IPS-20b (cell line): ENCODE measurements around the gene CFAP46.

Experiments used
- H3K27ac ChIP-seq: one replicate; pipeline ENCODE4 v1.5.1; 2013; ENCODE audit warnings: low read length
- H3K27me3 ChIP-seq: 2 replicates; pipeline ENCODE4 v1.6.1; 2013; ENCODE audit warnings: mild to moderate bottlenecking, low read length, inconsistent platforms; ENCODE audit not compliant: insufficient read depth
- H3K36me3 ChIP-seq: 2 replicates; pipeline ENCODE4 v1.6.1; 2013; ENCODE audit warnings: low read depth, mild to moderate bottlenecking, inconsistent platforms, low read length, moderate library complexity; ENCODE audit not compliant: insufficient read depth
- H3K4me1 ChIP-seq: 2 replicates; pipeline ENCODE4 v1.6.1; 2013; ENCODE audit warnings: mild to moderate bottlenecking, control low read depth, inconsistent platforms, low read length, moderate library complexity; ENCODE audit not compliant: insufficient read depth
- H3K4me3 ChIP-seq: 2 replicates; pipeline ENCODE4 v1.5.1; 2013; ENCODE audit warnings: mild to moderate bottlenecking, low read length, inconsistent platforms
- H3K9ac ChIP-seq: 2 replicates; pipeline ENCODE4 v1.6.1; 2013; ENCODE audit warnings: low read depth, mild to moderate bottlenecking, inconsistent platforms, low read length, moderate library complexity
- H3K9me3 ChIP-seq: 2 replicates; pipeline ENCODE4 v1.6.1; 2013; ENCODE audit warnings: mild to moderate bottlenecking, low read depth, low read length, inconsistent platforms; ENCODE audit not compliant: insufficient read depth

CFAP46 gene

DNA sequence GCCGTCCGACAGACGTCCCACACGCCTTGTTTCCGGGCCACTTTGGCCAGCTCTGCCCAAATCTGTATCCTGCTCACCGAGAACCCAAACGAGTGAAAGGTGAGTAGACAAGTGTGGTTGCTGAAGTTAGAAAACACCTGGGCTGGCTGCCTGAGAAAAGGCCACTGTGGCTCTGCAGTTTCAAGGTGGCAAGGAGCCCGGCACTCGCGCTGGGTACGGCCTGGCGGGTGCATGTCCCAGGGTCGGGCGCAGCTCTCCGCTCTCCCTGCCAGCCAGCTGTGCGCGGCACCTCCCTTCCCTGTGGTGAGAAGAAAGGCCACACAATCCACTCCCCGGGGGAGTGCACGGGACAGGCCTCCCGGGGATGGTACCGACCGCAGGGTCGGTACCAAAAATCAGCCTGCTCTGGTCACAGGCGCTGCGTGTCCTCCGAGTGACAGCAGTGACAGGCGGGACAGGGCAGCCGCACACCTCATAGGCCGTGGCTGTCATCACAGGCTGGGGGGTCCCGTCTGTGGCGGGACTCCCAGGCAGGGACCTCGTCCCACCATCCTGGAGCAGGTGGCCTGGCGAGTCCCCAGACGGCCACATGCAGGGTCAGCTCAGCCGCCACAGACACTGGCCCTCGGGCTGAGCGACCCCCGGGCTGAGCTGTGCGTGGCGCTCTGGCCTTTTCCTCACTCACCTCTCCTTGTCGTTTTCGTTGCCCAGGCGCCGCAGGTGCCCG, 22.8 kb downstream of the CFAP46 start:
- Histone ChIP-seq H3K36me3 (no peaks in the 10 kb centered on the region), H3K27ac (no peak overlapping the region), H3K9ac (no peak overlapping the region), H3K9me3 (no peaks in the 10 kb centered on the region), H3K4me1 (no peaks in the 10 kb centered on the region), H3K4me3 (no peak overlapping the region), H3K27me3 (no peaks in the 10 kb centered on the region)

GRCh38 chr10:132918617-132919373, 23.6 kb downstream of the CFAP46 start:
- Histone ChIP-seq H3K27me3 (no peaks in the 10 kb centered on the region), H3K9me3 (no peaks in the 10 kb centered on the region), H3K36me3 (no peaks in the 10 kb centered on the region), H3K4me3 (no peak overlapping the region), H3K9ac (no peak overlapping the region), H3K27ac (no peak overlapping the region), H3K4me1 (no peaks in the 10 kb centered on the region)

DNA sequence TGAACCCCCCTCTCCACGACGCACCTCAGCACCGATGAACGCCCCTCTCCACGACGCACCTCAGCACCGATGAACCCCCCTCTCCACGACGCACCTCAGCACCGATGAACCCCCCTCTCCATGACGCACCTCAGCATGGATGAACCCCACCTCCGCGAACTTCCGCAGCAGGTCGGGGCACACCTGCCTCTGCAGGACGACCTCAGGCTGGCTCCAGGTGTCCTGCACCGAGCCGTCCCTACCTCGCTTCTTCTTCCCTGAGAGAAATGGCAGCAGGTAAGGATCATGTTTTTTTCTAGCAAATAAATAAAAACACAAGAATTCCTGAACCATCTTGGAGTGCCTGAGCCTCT, 24.1 kb downstream of the CFAP46 start:
- Histone ChIP-seq H3K9me3 (no peaks in the 10 kb centered on the region), H3K27ac (no peak overlapping the region), H3K4me3 (no peak overlapping the region), H3K36me3 (no peaks in the 10 kb centered on the region), H3K27me3 (no peaks in the 10 kb centered on the region), H3K9ac (no peak overlapping the region), H3K4me1 (no peaks in the 10 kb centered on the region)

- no peak overlapping the region for H3K9ac ChIP-seq
- H3K36me3 ChIP-seq = no peaks in the 10 kb centered on the region
- 0 out of 2 replicates have a peak, but pooled peaks cover 3% of the 10 kb centered on the region for H3K4me1 ChIP-seq
- H3K27me3 ChIP-seq = no peaks in the 10 kb centered on the region
- H3K9me3 ChIP-seq = no peaks in the 10 kb centered on the region
- H3K27ac ChIP-seq = no peak overlapping the region
- H3K4me3 ChIP-seq = no peak overlapping the region
Observed at GRCh38 chr10:132916956-132917666, 25.3 kb downstream of the CFAP46 start.

GRCh38 chr10:132916421-132916841, 25.9 kb downstream of the CFAP46 start:
- Histone ChIP-seq H3K9ac (no peak overlapping the region), H3K27me3 (no peaks in the 10 kb centered on the region), H3K9me3 (no peaks in the 10 kb centered on the region), H3K27ac (no peak overlapping the region), H3K4me3 (no peak overlapping the region), H3K4me1 (0 out of 2 replicates have a peak, but pooled peaks cover 3% of the 10 kb centered on the region), H3K36me3 (no peaks in the 10 kb centered on the region)

GRCh38 chr10:132915411-132915810, 27.0 kb downstream of the CFAP46 start:
- Histone ChIP-seq H3K36me3 (no peaks in the 10 kb centered on the region), H3K9ac (no peak overlapping the region), H3K27ac (no peak overlapping the region), H3K27me3 (no peaks in the 10 kb centered on the region), H3K4me3 (no peak overlapping the region), H3K9me3 (no peaks in the 10 kb centered on the region), H3K4me1 (0 out of 2 replicates have a peak, but pooled peaks cover 3% of the 10 kb centered on the region)

DNA sequence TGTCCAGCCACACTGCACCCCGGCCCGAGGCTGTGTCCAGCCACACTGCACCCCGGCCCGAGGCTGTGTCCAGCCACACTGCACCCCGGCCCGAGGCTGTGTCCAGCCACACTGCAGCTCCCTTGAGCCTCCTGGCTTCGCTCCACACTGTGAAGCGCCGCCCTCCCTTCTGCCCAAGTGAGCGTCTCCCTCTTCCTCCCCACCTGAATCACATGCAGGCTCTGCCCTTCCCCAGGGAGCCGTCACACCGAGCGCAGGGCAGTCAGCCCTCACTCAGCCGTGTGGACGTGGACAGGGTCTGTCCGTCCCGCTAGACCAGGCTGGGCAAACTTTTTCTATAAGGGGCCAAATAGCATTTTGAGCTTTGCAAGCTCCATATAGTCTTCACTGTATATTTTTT, 27.6 kb downstream of the CFAP46 start:
- no peak overlapping the region for H3K9ac ChIP-seq
- no peaks in the 10 kb centered on the region for H3K27me3 ChIP-seq
- no peak overlapping the region for H3K4me3 ChIP-seq
- no peak overlapping the region for H3K27ac ChIP-seq
- H3K4me1 ChIP-seq = 0 out of 2 replicates have a peak, but pooled peaks cover 3% of the 10 kb centered on the region
- no peaks in the 10 kb centered on the region for H3K9me3 ChIP-seq
- no peaks in the 10 kb centered on the region for H3K36me3 ChIP-seq

DNA sequence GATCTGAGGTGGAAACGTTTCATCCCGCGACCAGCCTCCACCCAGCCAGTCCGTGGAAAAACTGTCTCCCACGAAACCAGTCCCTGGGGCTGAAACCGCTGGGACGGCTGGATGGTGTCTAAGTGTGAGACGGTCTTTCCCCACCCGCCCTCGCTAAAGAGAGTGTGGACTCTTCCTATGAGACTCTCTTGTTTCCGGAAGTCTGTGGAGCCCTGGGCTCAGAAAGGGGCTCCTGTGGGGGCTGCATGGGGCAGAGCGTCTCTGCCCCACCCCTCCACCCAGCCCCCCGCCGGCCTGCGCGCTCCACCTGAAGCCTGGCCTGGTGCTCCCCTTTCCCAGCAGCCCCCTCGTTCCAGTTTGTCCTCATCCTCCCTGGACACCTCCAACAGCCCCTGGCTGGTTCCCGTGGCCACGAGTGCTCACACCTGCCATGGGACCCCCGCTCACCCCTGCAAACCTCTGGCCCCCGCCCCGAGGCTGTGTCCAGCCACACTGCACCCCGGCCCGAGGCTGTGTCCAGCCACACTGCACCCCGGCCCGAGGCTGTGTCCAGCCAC, 28.7 kb downstream of the CFAP46 start:
- no peak overlapping the region for H3K27ac ChIP-seq
- 0 out of 2 replicates have a peak, but pooled peaks cover 3% of the 10 kb centered on the region for H3K4me1 ChIP-seq
- no peaks in the 10 kb centered on the region for H3K36me3 ChIP-seq
- H3K9ac ChIP-seq = no peak overlapping the region
- no peaks in the 10 kb centered on the region for H3K9me3 ChIP-seq
- H3K27me3 ChIP-seq = no peaks in the 10 kb centered on the region
- no peak overlapping the region for H3K4me3 ChIP-seq

GRCh38 chr10:132912713-132913558, 29.4 kb downstream of the CFAP46 start:
- H3K4me3 ChIP-seq = no peak overlapping the region
- no peaks in the 10 kb centered on the region for H3K27me3 ChIP-seq
- no peak overlapping the region for H3K27ac ChIP-seq
- H3K9me3 ChIP-seq = no peaks in the 10 kb centered on the region
- H3K36me3 ChIP-seq = no peaks in the 10 kb centered on the region
- 0 out of 2 replicates have a peak, but pooled peaks cover 3% of the 10 kb centered on the region for H3K4me1 ChIP-seq
- H3K9ac ChIP-seq = no peak overlapping the region

GRCh38 chr10:132912225-132912712, 30.1 kb downstream of the CFAP46 start:
- H3K36me3 ChIP-seq = no peaks in the 10 kb centered on the region
- H3K9ac ChIP-seq = no peak overlapping the region
- H3K27ac ChIP-seq = no peak overlapping the region
- 0 out of 2 replicates have a peak, but pooled peaks cover 3% of the 10 kb centered on the region for H3K4me1 ChIP-seq
- H3K27me3 ChIP-seq = no peaks in the 10 kb centered on the region
- H3K4me3 ChIP-seq = no peak overlapping the region
- no peaks in the 10 kb centered on the region for H3K9me3 ChIP-seq

GRCh38 chr10:132911786-132912097, 30.6 kb downstream of the CFAP46 start:
- Histone ChIP-seq H3K9me3 (no peaks in the 10 kb centered on the region), H3K4me1 (0 out of 2 replicates have a peak, but pooled peaks cover 3% of the 10 kb centered on the region), H3K9ac (no peak overlapping the region), H3K36me3 (no peaks in the 10 kb centered on the region), H3K27ac (no peak overlapping the region), H3K27me3 (no peaks in the 10 kb centered on the region), H3K4me3 (no peak overlapping the region)
